Gastroesophageal sphincter (tissue), 4 donors: Measurements from ENCODE around the gene XG. TPM values are rescaled to one million over a fixed set of nuclear protein-coding genes. Genes with fewer than 3 reads are reported as not detected.

Source experiments
- ATAC-seq: fragments of 150-250 bp; one replicate; pipeline ENCODE4 v1.9.1; 2016; ENCODE audit warnings: mild to moderate bottlenecking, moderate library complexity
- H3K27ac ChIP-seq, 4 donors: fragments of 200-600 bp; sonication (generic) in 3 of 4; 1 replicate in 3 of 4; 2 replicates in 1 of 4; pipeline ENCODE4 v1.5.1; 2016 to 2019
- H3K27me3 ChIP-seq: fragments of 200-600 bp; sonication (generic); one replicate; pipeline ENCODE4 v1.5.1; 2019
- H3K36me3 ChIP-seq, 2 donors: fragments of 200-600 bp; sonication (generic); one replicate each; pipeline ENCODE4 v1.5.1; 2019; ENCODE audit warnings: control low read depth in 1 of 2
- H3K4me1 ChIP-seq, 3 donors: fragments of 200-600 bp; sonication (generic); 1 replicate in 2 of 3; 2 replicates in 1 of 3; pipeline ENCODE4 v1.5.1; 2016 to 2019; ENCODE audit warnings: control low read depth in 2 of 3
- H3K4me3 ChIP-seq, 2 donors: fragments of 200-600 bp; sonication (generic); one replicate each; pipeline ENCODE4 v1.5.1; 2019; ENCODE audit warnings: mild to moderate bottlenecking in 1 of 2, moderate library complexity in 1 of 2
- H3K9me3 ChIP-seq, 3 donors: fragments of 200-600 bp; sonication (generic); one replicate each; pipeline ENCODE4 v1.5.1; 2017 to 2019; ENCODE audit warnings: control low read depth in 2 of 3
- EP300 ChIP-seq: sonication (generic); formaldehyde crosslinking; IDR thresholded peaks from one replicate; pipeline ENCODE4 v1.6.1; 2017; ENCODE audit warnings: antibody characterized with exemption, mild to moderate bottlenecking
- POLR2A ChIP-seq, 2 donors: fragments of 450-650 bp; IDR thresholded peaks; one replicate each; pipeline ENCODE4 v1.6.1; 2017; ENCODE audit warnings: antibody characterized with exemption in 2 of 2, mild to moderate bottlenecking in 2 of 2, moderate library complexity in 1 of 2
- POLR2AphosphoS5 ChIP-seq: sonication (generic); formaldehyde crosslinking; IDR thresholded peaks from one replicate; pipeline ENCODE4 v1.6.1; 2017; ENCODE audit warnings: antibody characterized with exemption
- WGBS, 2 donors: methylation state at CpG; one replicate each; pipeline ENCODE4 v1.1.5; 2018; ENCODE audit warnings: low coverage in 1 of 2; 5-methylcytosine and 5-hydroxymethylcytosine counted together
- total RNA-seq, 4 donors: library from RNA; depleted of rRNA; stranded (reverse); fragments of >200 nt; gene quantifications; one replicate each; pipeline ENCODE4 v1.1.0, GENCODE V29; 2016
- TF ChIP-seq, protein P1 (sequence below), 4 experiments: fragments of 200-600 bp in 2 of 4; fragments of 450-650 bp in 2 of 4; sonication (generic) in 1 of 4; IDR thresholded peaks; one replicate each; pipeline ENCODE4 v1.5.1; 2017 to 2019; ENCODE audit warnings: antibody characterized with exemption in 4 of 4, mild to moderate bottlenecking in 2 of 4, moderate library complexity in 2 of 4

Gene XG
- total RNA-seq, 4 donors from 2014 or later, result 0.19 to 0.67 (median 0.47) TPM; not detected in 1

DNA sequence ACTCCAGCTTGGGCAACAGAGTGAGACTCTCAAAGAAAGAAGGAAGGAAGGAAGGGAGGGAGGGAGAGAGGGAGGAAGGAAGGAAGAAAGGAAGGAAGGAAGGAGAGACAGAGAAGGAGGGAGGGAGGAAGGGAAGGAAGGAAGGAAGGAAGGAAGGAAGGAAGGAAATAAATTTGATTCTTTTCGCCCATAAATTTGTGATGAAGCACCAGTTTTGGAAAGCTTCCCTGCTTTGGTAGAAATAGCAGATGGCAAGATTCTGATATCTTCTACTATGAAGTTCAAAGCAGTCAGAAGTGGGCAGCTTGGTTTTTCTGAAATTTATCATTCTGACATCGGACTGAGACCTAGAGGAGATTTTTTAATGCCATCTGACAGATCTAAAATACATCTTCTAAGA, 65.2 kb downstream of the XG start:
- TF ChIP-seq POLR2A (IDR thresholded peaks at IDR 0.05) (no peak), POLR2AphosphoS5 (no peak), EP300 (no peak)
- TF ChIP-seq, protein P1, sequence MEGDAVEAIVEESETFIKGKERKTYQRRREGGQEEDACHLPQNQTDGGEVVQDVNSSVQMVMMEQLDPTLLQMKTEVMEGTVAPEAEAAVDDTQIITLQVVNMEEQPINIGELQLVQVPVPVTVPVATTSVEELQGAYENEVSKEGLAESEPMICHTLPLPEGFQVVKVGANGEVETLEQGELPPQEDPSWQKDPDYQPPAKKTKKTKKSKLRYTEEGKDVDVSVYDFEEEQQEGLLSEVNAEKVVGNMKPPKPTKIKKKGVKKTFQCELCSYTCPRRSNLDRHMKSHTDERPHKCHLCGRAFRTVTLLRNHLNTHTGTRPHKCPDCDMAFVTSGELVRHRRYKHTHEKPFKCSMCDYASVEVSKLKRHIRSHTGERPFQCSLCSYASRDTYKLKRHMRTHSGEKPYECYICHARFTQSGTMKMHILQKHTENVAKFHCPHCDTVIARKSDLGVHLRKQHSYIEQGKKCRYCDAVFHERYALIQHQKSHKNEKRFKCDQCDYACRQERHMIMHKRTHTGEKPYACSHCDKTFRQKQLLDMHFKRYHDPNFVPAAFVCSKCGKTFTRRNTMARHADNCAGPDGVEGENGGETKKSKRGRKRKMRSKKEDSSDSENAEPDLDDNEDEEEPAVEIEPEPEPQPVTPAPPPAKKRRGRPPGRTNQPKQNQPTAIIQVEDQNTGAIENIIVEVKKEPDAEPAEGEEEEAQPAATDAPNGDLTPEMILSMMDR (IDR thresholded peaks at IDR 0.05), result no peak
- Histone ChIP-seq H3K36me3 (no peaks in the 10 kb centered on the region), H3K4me3 (no peak overlapping the region), H3K27me3 (no peaks in the 10 kb centered on the region), H3K4me1 (no peaks in the 10 kb centered on the region), H3K27ac (no peak overlapping the region), H3K9me3 (no peaks in the 10 kb centered on the region)
- WGBS, 2 donors, result 84 to 90% methylated on average over 2 of the region's 2 CpGs
- no peak for ATAC-seq

DNA sequence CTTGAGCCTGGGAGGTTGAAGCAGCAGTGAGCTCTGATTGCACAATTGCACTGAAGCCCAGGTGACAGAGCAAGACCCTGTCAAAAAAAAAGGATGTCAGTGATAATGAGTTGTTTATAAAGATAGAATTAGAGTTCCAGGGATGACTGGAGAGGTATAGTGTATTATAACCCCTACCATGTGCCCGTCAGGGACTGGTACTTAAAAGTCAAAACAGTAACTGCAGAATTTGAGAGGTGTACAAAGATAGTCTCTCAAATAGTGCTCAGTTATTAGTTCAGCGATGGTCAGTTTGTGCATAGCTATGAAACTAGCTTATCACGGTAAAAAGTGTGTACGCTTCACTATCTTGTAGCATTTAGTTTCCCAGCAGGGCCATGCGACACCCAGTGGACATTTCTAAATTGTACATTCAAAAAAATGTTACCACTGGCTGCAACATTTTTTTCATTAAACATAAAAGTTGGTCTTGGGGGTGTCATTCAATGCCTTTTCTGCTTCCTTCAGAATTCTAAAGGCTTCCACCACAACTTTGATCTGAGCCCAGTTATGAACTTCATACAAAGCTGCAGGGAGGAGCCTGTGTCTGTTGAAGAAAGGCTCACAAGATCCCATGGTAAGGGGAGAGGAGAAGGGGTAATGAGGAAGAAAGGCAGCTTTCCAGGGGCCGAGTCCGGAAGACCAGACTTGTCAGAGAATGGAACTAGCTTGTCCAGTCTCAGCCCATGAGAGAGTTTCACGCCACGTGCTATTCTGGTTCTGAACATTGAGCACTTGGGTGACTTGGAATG, 67.7 kb downstream of the XG start:
- no peak overlapping the region for H3K4me3 ChIP-seq
- no peaks in the 10 kb centered on the region for H3K36me3 ChIP-seq
- H3K9me3 ChIP-seq, result no peaks in the 10 kb centered on the region
- H3K27me3 ChIP-seq, result no peaks in the 10 kb centered on the region
- TF ChIP-seq EP300, result no peak
- TF ChIP-seq, protein P1 (IDR thresholded peaks at IDR 0.05), result peak in 2 of 4 experiments; percentile 14 to 39
- WGBS, 2 donors, result 61 to 67% methylated on average over 4 to 8 of the region's 9 CpGs
- H3K27ac ChIP-seq, result no peak overlapping the region
- no peak for ATAC-seq
- no peaks in the 10 kb centered on the region for H3K4me1 ChIP-seq

DNA sequence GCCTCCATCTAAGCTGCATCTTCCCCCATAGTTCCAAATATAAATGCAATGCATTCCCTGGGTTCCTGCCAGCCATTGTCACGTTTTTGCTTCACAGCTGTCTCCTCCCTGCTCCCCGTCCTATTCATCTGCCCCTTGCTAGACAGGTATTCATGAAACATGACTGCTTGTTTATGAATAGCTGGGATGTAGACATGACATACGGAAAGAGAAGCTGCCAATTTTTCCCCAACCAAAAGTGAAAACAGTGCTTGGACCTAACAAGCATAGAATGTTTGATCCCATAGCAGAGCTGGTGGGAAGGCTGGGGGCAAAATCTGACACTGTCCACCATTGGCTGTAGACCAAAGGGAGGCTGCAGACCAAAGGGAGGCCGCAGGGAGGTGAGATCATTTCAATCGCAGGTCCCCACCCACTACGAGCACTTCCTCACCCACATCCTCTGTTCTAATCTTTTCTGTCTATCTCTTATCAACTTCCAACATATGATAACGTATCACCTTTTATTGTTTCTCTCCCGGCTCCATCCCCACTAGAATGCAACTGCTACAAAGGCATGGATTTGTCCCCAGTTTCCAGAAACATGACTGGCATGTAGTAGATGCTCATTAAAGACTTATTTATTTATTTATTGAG, 68.4 kb downstream of the XG start:
- Histone ChIP-seq H3K27me3 (no peaks in the 10 kb centered on the region), H3K36me3 (no peaks in the 10 kb centered on the region), H3K27ac (no peak overlapping the region), H3K4me1 (no peaks in the 10 kb centered on the region), H3K9me3 (no peaks in the 10 kb centered on the region), H3K4me3 (no peak overlapping the region)
- no peak for ATAC-seq
- TF ChIP-seq, protein P1 (IDR thresholded peaks at IDR 0.05), result no peak
- TF ChIP-seq POLR2AphosphoS5 (no peak), EP300 (no peak), POLR2A (IDR thresholded peaks at IDR 0.05) (no peak)
- 56 to 57% methylated on average over 7 to 8 of the region's 8 CpGs for WGBS, 2 donors

DNA sequence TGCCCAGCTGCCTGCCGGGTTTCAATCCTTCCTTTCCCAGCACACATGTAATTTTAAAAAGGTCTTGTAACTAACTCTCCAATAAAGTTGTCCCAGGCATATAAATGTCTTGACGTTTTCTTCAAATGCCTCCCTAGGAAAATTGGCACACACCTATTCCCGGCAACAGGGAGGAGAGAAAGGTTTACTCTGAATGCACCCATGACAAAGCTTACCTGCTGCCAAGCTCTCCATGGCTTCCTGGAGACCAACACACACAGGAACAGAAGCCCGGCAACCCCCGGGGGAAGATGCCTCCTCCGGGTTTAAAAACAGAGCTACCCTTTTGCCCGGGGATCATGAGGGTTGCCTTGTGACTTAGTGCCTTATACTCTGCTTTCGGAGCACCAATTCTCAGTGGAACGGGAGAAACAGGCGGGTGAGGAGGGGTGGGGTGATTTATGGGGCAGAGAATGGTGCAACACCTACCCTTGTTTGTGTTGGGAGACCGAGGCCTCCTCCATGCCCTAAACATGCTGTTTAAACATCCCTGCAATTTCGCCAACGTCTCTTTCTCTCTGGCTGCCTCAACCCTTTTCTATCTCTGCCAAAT, 72.1 kb downstream of the XG start:
- Histone ChIP-seq H3K4me1 (no peaks in the 10 kb centered on the region), H3K36me3 (no peaks in the 10 kb centered on the region), H3K27me3 (no peaks in the 10 kb centered on the region), H3K27ac (no peak overlapping the region), H3K9me3 (no peaks in the 10 kb centered on the region), H3K4me3 (no peak overlapping the region)
- 20 to 31% methylated on average over 2 to 8 of the region's 13 CpGs for WGBS, 2 donors
- ATAC-seq, result no peak
- TF ChIP-seq, protein P1 (IDR thresholded peaks at IDR 0.05), result no peak
- TF ChIP-seq POLR2AphosphoS5, result no peak
- TF ChIP-seq POLR2A (IDR thresholded peaks at IDR 0.05), result no peak
- TF ChIP-seq EP300, result no peak
